NCI-H446 (cell line): ENCODE measurements around the gene MFSD6.
"Not testable (repeated sequence)": the region's sequence is repeated elsewhere in the genome, so short reads cannot be mapped to it uniquely, and the experiment has no call there.

ENCODE experiments used
- DNase-seq, 2 experiments: peaks; one replicate each; lab custom pipeline; 2025; lab: John Stamatoyannopoulos, UW

Gene MFSD6

GRCh38 chr2:190501702-190502407 is 93.7 kb downstream of the MFSD6 start:
- DNase-seq, result no peak

DNA sequence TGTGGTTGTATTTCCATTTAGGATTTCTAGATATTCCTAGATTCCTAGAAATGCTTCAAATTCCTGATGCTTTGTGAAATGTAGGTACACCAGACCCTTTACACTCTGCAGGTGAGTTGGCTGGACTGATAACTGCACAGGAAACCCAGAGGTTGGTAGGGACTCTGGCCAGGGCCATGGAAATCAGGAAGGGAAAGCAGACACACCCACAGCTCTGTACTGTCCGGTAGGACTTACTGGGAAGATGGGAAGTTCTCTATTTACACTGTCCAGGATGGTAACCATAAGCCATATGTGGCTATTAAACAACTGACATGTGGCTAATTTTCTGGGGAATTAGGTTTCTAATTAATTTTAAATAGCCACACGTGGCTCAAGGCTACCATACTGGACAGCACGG is 94.9 kb downstream of the MFSD6 start:
- no peak for DNase-seq

DNA sequence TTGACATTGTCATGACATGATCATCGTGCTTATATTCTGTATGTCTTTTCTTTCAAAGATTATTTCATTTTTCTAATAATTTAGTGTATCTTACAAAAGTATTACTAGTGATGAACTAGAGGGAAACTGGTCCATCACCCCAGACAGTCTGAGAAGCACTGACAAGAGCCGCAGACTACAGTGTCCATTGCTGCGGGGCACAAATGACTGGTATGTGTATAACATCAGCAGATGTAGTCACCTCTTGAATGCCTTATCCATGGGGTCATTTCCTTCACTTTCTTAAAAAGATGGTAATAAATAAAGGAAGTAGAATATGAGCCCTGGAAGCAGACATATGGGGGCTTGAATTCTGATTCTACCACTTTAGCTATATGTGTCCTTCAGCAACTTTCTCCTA is 96.8 kb downstream of the MFSD6 start:
- DNase-seq, result no peak

DNA sequence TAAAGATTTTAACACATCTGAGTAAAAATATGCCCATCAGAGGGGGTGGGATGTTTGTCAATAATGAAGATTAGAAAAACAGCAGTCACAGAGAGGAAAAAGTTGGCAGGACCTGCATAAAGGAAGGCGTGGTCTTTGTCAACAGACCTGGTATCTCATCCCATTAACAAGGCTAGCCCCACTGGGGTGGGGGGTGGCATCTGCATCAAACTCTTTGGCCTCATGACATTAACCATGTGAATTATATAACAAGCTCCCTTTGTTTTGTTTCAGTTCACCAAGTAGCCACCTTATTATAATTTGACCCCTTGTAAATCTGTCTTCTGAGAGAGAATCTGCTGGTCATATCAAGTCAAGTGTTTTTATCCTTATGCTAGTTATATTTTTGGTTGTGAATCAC is 97.5 kb downstream of the MFSD6 start:
- DNase-seq, result no peak

DNA sequence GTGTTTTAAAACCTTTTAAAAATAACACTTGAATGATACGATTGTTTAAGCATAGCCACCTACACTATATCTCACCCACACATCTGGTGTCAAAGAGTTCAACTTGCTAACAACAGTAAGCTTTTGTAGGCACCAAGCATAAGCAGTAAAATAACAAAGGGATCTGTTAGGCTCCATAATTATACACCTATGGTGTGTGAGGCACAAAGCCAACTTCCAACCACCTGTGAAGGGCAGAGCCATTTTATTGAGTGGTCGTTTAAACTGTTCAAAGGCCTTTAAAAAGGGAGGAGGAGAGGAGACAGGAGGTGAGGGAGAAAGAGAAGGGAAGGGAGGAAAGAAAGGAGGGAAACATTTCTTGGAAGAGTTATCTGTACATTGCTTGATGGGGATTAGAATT is 98.5 kb downstream of the MFSD6 start:
- no peak for DNase-seq

GRCh38 chr2:190507135-190507534 is 99.0 kb downstream of the MFSD6 start:
- DNase-seq, result peak; percentile 10 to 35

- not testable (repeated sequence) for DNase-seq
Measured at GRCh38 chr2:190509895-190510294, 101.7 kb downstream of the MFSD6 start.

GRCh38 chr2:190511104-190511503 is 102.9 kb downstream of the MFSD6 start:
- DNase-seq, result peak; percentile 20 to 38

DNA sequence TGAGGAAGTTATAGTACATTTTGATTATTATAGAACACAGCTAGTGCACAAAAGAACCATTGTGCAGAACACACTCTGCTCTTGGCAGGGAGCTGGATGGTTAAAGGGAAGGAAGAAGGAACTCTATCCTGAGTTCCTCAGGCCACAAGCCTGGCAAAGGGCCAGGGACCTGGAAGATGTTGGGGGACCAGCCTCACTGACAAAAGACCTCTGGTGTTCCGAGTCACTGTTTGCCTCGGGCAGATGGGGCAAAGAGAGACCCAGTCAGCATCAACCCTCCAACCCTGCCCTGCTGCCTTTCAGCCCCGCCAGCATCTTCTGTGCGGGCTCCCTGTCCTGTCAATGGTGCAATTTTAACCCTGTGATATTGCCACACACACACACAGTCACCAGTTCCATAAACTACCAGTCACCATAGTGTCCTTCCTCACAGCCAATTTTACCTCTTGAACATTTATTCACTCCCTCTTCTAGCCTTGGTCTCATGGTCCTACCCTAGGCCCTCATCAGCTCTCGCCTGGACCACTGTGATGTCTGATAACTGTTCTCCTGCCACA is 104.5 kb downstream of the MFSD6 start:
- no peak for DNase-seq

- no peak for DNase-seq
Measured at GRCh38 chr2:190513877-190514276, 105.7 kb downstream of the MFSD6 start.

DNA sequence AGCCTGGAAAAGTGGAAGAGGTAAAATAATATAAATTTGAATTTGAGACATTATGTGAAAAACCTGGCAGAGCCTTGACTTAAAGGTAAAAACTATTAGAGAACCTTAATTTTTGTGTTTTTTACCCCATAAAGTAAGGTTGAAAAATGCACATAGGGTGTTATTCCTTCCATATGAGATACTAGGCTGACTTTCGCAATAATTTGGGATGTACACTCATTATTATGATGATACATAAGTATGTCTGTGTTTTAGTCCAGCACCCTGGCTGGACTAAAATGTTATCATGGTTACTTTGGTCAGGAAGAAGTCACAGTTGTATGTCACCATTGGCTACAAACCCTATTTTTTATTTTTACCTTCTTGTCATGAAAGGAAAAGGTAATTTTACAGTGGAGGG is 106.5 kb downstream of the MFSD6 start:
- DNase-seq, result no peak

DNA sequence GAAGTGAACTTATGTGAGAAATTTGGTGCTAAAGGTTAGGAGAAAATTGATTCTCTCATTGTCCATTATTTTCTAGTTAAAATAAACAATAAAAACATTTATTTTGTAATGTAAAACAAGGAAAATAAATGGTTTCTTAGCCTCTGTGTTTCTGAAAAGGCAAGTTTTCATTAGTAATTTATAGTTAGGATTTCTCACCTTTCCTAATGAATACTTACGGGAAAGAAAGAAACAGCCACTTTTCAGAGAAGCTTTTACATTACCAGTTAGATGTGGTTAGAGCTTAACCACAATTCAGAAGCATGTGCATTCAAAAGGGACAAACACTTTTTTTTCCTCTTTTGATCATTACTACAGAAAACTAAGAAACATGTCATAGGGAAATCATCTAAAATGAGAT is 107.5 kb downstream of the MFSD6 start:
- DNase-seq, result no peak

DNA sequence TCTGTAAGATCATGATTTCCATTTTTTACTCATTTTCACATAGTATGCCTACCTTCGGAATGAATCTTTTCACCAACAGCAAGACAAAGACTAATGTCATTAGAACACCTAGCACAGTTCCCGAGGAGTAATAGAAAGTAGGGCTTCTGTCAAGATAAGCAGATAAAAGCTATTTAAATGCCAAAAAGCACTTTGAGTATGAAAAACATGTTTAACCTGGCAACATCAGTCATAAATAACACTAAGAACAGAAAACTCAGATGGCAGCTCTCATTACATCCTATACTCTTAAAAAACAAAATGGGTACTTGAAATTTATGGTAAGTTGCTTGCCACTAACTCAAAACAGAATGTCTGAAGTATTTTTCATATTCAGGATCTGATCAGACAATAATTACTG is 109.3 kb downstream of the MFSD6 start:
- no peak for DNase-seq

- DNase-seq, result no peak
Measured at GRCh38 chr2:190519975-190520767, 112.0 kb downstream of the MFSD6 start.

- DNase-seq, result no peak
Measured at GRCh38 chr2:190524928-190525327, 116.8 kb downstream of the MFSD6 start.

- DNase-seq, result no peak
Measured at GRCh38 chr2:190526105-190526750, 118.1 kb downstream of the MFSD6 start.

GRCh38 chr2:190527214-190527613 is 119.1 kb downstream of the MFSD6 start:
- DNase-seq, result no peak

- no peak for DNase-seq
Measured at GRCh38 chr2:190527918-190528317, 119.8 kb downstream of the MFSD6 start.

DNA sequence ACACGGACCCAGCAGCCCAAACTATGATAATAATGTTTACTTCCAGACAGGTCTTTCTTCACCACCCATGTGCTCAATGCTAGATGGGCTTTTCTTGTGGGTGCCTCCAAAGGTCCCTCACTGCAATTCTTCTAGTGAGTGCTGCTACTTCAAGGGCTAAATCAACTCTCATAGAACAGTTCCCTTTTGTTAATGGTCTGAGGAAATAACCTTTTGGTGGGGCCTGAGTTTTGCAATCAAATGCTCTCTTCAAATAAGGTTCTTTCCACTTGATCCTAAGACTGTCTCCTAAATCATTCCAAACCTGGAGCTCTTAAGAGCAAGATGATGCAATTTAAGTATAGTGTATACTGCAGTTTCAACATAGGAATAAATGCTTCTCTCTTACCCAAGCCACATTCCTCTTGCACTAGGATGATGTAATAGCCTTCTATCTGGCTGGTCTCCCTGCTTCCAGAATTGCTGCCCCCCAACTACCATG is 120.4 kb downstream of the MFSD6 start:
- DNase-seq, result no peak

GRCh38 chr2:190529486-190530247 is 121.5 kb downstream of the MFSD6 start:
- no peak for DNase-seq

DNA sequence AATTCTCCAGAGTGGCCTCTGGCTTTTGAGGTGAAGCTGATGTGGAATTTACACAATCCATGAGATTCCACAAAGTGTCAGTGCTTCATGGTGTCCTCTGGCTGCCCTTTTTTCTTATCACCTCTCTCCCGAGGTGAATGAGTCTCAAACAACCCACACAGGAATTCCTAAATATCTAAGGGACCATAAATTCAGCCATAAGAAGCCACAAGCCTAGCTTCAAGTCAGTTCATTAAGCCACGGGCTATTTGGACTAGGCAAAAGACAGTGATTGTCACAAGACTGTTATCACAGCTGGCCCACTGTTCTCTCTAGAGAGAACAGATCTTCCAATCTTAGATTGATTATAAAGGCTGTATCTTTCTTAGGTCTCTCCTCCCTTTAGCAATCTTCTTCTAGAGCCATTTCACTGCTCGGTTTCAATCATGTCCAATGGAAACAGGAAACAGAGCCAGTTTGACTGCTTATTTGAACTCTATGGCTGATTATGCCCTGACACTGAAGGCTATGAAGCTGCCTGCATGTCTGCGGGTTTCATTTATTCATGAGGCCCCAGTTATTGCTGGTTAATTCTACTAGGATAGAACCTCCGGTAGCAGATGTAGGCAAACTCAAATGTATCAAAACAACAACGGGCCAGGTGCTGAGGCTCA is 122.2 kb downstream of the MFSD6 start:
- DNase-seq, result no peak
